DND-41 (cell line): ENCODE data around the gene GABARAP.

ENCODE experiments used
- CTCF ChIP-seq: IDR thresholded peaks from 2 replicates; pipeline ENCODE4 v1.5.1; 2012; ENCODE audit warnings: borderline replicate concordance, low read length, moderate library complexity, mild to moderate bottlenecking; ENCODE audit not compliant: poor library complexity, severe bottlenecking; ENCODE audit errors: extremely low read depth
- EZH2 ChIP-seq: IDR thresholded peaks from 3 replicates; pipeline ENCODE4 v1.6.1; 2012; ENCODE audit warnings: borderline replicate concordance, low read depth, mild to moderate bottlenecking, moderate library complexity, low read length, inconsistent platforms; ENCODE audit not compliant: severe bottlenecking

GRCh38 chr17:7290685-7291084, 48.4 kb upstream of the GABARAP start:
- TF ChIP-seq CTCF = no peak
- no peak for TF ChIP-seq EZH2
